CD1c-positive myeloid dendritic cell (primary cell): ENCODE results near the gene DLX1.
"Not testable (repeated sequence)": the region's sequence is repeated elsewhere in the genome, so short reads cannot be mapped to it uniquely, and the experiment has no call there.

Experiments used
- DNase-seq: peaks from one replicate; pipeline ENCODE4 v3.0.0-alpha.2; 2016; ENCODE audit errors: extremely low spot score

Gene DLX1

DNA sequence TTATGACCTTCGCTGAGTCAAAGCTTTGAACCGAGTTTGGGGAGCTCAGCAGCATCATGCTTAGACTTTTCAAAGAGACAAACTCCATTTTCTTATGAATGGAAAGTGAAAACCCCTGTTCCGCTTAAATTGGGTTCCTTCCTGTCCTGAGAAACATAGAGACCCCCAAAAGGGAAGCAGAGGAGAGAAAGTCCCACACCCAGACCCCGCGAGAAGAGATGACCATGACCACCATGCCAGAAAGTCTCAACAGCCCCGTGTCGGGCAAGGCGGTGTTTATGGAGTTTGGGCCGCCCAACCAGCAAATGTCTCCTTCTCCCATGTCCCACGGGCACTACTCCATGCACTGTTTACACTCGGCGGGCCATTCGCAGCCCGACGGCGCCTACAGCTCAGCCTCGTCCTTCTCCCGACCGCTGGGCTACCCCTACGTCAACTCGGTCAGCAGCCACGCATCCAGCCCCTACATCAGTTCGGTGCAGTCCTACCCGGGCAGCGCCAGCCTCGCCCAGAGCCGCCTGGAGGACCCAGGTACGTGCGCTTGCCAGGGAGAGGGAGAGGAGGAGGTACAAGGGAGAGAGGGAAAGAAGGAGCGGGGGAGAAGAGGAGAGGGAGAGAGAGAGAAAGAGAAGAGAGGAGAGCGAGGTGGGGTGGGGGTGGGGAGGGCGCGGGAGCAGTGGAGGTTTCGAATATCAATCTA lies at the start of gene DLX1:
DLX1 (plus strand) TSS at position 48 of the 700 bp plus-strand sequence; CDS start at position 219, 171 bp downstream.
- no peak for DNase-seq

DNA sequence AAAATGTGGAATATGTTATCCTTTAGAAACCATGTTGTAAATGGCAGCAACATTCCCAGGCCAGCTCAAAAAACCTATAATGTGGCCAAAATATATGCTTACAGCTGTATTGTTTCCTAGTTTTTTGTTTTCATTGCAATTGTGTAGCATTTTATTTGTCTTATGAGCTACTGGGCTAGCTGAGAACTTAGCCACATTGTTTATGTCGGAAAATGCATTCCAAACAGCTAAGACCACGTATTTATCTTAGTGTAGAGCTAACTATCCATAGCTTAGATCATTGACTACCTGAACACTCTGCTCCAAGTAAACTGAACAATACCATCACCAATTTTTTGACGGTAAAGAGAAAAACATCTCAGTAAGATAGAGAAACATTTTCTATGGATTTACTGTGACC lies 47.2 kb upstream of the DLX1 start:
- no peak for DNase-seq

DNA sequence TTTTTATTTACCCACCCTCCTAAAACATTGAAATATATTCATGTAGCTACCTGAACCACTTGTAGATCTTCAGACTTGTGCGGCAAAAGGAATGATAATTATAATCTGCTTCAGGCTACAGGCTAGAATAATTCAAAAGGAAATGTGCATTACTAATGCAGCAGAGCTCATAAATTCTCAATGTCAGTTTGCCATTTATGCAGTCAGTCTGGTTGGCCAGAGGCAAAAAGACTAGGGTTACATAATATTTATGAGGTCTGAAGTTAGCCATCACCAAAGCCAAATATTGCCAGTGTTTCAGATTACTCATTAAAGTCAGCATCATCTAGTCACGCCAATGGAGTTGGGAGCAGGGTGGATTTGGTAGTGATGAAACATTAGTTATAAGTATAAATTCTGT lies 46.7 kb upstream of the DLX1 start:
- DNase-seq = no peak

DNA sequence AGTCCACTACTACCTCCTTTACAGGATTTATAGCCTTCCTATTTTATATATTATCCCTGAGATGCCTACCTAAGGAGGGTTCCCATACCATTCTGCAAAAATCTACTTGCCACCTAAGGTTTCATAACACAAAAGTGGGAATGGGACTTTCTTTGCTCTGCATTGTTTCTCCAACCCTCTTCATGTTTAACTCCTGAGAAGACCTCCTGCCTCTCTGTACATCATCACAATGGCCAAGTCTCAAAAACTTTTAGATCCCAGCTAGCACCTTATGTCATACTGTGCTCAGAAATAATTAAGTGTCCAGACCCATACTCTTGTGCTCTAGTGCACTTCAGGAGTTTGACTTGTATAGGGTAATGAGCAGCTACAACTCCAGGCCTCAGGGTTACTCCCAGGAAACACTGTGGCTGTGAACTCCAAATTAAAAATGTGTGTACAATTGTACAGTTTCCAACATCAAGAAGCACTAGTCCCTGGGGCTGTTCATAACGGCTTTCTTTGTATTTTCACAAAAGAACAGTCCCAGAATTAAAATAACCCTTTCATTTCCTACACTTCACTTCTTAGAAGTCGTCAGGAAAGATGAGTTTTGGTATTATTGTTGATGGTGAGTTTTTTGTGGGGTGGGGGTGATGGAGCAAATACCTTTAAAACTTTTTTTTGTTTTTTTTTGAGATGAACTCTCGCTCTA lies 46.1 kb upstream of the DLX1 start:
- no peak for DNase-seq

DNA sequence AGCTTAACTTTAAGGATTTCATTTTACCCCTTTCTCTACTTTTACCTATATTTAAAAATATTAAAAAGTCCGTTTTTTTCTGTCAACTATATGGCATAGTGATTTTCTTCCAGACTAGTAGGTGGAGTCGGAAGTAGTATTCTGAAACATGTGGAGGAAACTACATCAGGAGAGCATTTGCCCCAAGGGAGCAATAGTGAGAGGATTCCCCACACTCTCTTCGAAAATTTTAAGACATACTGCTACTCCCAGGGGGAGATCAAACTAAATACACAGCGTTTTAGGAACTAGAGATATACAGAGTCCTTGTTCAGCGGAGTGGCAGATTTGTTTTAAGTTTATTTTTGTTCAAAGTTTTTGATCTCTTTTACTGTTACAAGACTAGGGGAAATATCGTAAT lies 45.0 kb upstream of the DLX1 start:
- DNase-seq = no peak

DNA sequence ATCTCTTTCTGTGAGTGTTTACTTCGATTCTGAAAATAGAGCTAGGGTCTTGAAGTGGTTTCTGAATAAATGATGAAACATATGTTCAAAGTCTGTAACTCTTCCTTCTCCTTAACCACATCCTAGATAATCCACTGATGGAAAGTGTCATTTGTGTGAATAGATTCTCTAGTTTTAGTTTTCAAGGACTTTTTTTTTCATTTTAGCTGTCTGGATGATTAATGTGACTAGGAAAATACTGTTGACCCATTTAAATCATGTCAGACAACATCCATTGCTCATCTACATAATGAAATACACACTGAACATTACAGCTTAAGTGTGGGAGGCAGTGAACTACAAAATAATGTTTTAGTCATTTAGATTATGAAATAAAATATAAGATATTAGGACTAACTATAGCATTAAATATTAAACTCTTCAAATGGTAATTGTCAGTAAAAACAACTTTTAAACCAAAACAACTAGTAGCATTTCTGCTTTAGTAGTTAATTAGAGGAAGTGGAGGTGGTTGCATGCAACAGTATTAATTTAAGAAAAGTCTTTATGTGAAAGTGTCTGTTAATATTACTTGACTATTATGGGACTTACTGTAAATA lies 39.1 kb upstream of the DLX1 start:
- peak; percentile 3 for DNase-seq

DNA sequence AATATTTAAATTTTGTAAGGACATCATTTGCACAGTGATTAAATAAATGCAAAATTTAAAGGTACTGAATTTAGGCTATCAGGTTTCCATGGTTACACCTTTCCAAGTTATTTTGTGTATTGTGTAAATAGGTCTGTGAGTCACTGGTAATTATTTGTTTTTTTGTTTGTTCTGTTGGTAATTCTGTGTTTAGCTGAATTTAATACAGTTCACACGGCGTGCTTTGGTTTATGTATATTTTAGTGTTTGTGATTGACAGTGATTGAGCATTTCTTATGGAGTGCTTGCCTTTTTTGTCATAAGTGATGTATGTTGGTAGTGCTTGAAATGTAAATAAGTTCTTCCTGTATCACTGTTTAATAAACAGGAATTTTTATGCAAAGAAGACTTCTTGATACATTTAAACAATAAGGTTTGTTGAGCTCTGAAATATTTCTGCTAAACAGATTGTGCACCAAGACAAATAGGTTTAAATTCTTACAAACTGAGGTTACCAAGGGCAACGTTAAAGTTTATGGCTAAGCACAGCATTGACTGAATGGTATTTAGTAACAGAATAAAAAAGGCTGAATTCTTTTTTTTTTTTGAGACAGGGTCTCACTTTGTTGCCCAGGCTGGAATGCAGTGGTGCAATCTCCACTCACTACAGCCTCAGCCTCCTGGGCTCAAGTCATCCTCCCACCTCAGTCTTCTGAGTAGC lies 38.3 kb upstream of the DLX1 start:
- DNase-seq = no peak

DNA sequence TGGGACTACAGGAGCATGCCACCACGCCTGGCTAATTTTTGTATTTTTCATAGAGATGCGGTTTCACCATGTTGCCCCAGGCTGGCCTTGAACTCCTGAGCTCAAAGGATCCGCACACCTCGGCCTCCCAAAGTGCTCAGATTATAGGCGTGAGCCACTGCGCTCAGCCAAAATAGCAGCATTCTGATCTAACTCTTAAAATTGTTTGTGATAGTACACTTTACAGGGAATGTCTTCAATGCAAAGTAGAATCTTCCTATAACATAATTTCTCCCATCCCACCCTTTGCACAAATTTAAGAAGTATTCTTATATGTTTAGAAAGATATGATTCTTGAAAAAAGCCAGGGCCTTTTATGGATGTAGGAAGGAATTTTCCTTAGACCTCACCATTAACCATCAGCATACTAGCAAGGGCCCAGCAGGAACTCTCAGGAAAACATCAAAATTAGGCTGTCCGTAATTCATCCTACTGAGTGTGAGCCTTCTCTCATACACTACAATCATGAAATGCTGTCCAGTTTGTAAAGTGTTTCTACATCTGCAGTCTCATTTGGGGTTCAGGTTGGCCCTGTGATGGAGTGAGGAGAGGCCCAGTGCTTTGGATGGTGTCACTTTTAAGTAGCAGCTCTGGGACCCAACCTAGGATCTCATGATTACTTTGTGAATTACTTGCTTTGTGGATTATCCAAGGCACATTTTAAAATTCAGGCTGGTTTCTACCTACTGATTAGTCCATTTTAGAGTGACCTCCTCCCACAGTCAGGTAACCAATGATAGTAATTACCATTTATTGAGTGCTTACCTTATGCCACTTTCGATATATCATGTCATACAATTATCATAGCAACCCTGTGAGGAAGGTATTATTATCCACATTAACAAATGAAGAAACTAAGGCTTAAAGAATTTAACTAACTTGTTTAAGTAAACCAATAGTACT lies 37.5 kb upstream of the DLX1 start:
- DNase-seq = no peak

DNA sequence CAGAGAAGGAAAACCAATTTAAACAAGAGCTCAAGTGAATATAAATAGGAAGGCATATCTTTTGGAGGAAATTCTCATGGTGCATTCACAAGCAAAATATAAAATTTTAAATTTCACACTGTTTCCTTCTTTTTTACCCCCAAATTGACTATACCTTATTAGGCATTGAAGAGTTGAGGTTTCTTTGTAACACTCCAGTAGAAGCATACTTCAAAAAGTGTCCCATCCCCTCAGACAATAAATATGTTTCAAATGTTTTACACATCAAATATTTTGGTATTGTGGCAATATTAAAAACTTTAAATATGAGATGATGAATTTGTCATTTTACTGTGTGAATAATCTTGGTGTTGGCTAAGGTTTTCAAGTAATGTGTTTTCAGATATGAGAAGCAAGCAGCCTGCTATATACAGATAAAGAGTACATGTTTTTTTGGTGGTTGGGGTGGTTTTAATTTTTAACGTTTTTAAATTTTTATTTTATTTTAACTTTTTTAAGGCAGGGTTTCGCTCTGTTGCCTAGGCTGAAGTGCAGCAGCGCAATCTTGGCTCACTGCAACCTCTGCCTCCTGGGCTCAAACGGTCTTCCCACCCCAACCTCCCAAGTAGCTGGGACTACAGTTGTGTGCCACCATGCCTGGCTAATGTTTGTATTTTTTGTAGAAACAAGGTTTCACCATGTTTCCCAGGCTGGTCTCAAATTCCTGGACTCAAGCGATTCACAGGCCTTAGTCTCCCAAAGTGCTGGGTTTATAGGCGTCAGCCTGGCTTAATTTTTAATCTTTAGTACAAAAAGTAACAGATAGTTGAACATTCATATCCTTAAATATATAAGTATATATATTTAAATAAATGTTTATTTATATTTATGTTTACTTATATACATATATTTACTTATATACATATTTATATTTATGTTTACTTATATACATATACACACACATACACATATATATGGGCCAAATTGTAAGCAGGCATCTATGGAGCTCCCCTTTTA lies 36.5 kb upstream of the DLX1 start:
- DNase-seq = no peak

DNA sequence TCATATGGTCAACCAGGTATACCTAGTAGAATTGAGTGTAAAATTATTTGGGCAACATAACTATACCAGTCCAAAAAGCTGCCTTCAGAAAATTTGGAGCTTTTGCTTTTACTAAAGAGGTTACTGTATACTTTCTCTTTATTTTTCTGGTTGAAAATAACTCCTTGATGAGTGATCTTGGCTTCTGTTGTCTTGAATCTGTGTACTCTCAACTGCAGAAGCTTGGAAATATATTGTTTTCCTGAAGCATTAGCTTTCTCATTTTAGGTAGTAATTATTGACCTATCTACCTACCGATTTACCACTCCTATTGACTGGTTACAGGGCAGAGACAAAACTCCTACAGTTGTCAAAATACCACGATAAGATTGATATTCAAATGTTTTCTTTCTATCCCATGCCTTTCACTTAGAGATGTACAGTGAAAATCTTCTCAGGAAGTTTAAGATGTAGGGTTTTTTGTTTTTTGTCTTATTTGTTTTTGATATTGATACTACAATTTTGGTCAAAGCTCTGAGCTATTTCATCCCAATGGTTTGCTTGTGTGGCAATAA lies 35.7 kb upstream of the DLX1 start:
- no peak for DNase-seq

DNA sequence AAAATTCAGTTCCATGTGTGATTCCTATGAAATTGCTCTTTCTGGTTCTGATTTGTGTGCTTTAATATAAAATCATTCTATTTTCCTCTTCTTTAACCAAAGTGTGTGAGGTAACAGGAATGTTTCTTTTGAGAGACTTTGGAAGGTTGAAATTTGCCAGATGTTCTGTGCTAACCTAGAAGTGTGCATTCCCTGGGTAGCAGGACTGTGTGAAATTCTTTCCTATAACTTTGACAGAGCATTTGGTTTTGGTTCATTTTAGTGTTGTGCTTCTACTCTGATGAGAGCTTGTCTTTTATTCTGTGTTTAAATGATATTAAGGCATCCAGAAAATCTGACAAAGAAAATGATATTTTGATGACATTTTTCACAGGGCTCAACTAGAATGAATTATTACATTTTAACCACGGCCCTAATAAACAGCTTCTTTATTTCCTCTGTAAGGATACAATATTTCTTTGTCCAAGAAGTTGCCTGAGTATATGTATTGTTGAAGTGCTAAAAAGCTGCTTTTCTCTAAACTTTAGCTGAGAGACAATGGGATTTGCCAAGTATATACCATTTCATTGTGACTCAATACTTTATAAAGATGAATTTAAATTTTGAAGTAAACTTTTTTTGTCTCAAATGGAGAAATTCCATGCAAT lies 34.7 kb upstream of the DLX1 start:
- DNase-seq = no peak

DNA sequence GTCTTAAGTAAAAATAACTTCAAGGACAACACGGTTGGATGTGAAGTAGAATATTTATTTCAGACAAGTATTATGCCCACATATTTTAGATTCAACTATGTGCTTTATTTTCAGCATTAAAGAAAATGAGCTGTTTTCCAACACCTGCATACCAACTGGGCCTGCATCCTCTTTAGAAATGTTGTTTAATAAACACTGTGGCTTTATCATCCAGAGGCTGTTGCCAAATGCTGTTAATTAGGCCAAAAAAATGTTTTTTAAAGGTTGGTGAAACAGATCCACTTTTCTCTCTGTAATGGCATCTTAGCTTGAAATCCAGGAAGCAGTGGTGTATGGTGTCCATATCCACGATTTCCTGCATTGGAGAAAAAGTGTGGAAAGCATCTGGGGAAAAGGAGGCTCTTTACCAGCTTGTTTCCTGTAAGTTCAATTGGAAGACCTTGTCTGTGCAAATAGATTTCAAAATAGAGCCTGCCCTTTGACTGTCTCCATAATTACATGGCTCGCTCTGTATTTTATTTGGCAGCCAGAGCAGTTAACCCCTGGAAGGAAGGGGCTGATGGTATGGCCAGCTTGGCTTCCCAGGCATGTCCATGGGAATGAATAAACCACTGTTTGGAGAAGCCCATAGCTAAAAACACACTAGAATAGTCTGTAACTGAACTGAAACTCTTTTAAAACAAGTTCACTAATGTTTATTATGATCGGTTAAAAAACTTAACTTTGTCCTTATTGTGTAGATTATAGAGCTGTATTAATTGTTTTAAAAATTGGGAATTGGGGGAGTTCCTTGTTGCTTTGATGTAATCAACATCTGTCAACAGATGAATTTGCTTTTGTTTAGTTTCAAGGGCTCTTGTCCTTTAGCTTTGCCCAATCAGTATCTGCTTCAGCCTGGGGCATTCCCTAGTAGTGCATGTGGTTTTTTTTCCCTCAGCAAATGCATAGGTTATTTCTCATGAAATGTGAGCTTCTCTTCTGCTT lies 33.0 kb upstream of the DLX1 start:
- no peak for DNase-seq

DNA sequence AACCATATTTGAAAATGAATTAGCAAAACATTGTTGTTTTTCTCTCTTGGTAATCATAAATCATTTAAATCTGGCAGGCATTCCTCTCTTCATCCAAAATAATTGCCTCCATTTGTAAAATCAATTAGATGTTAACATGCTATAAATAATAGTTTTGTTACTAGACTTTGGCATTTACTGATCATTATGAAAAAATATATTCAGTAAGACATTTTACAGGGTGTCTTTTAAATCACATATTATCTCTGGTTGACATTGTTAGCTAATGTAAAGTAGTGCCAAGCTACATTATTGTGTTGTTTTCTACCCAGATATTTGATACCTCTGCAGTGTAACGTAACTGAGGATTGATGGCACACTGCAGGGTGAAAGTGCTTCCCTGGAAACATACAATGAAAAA lies 31.8 kb upstream of the DLX1 start:
- no peak for DNase-seq

DNA sequence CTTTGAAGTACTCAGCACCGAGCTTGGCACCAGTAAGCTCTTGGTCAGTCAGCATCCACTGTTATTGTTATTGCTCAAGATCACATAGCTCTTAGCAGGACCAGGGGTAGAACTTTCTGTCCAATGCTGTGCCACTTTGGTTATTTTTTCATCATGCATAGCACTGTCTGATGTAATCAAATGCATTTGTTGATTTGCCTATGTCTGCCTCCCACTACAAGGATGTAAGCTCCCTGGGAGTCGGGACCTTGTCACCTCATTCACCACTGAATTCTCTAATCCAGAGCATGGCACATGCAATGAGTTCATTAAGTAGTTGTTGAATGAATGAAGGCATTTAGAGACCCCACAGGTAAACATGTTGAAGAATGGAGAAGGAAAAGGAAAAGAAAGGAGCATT lies 29.0 kb upstream of the DLX1 start:
- DNase-seq = no peak

DNA sequence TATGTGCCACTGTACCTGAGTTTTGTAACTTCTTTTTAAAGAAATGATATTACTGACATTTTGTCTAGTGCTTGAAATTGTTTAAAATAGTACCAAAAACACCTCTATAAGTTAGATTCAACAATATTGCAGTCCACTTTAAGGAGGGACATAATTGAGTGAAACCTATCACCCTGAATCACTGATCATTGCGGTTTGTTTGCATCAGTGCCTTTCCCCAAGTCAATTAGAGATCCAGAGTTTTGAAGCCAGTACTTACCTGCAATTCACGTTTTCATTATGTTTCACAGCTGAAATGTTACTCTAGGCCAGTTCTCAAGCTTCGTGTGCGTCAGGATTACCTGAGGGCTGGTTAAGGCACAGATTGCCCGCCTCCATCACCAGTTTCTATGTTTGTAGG lies 26.6 kb upstream of the DLX1 start:
- DNase-seq = no peak

DNA sequence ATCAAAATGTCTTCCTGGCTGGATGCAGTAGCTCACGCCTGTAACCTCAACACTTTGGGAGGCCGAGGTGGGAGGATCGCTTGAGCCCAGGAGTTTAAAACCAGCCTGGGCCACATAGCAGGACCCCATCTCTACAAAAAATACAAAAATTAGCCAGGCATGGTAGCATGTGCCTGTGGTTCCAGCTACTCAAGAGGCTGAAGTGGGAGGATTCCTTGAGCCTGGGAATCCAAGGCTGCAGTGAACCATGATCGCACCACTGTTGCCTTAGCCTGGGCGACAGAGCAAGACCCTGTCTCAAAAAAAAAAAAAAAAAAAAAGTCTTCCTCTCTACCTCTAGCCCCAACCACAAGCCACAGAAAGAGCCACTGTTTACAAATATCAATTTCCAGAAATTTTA lies 25.2 kb upstream of the DLX1 start:
- DNase-seq = not testable (repeated sequence)

DNA sequence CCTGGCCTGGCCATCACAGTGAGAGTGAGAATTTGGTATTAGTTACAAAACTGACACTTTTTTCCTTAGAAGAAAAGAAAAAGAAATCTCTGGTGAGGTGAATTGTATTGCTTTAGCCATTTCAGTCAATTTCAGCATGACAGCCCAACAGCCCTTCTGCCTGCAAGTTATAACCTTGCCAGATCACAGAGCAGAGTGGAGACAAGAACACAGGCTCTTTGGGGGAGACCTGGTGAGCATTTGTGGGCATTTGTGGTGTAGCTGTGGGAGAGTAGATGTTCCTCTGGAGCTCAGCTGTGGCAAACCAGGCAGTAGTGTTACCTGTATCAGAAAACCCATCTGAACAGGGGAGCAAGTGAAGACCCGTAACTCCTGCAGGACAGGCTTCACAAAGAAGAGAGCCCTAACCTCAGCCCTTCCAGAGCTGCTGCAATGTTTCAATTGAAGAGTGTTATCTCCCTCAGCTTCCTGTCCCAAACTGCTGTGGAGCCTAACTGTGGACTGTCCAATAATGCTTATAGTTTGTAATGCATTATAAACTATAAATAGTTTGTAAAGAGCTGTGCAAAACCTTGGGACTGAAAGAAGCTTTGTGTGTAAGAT lies 22.8 kb upstream of the DLX1 start:
- DNase-seq = no peak

DNA sequence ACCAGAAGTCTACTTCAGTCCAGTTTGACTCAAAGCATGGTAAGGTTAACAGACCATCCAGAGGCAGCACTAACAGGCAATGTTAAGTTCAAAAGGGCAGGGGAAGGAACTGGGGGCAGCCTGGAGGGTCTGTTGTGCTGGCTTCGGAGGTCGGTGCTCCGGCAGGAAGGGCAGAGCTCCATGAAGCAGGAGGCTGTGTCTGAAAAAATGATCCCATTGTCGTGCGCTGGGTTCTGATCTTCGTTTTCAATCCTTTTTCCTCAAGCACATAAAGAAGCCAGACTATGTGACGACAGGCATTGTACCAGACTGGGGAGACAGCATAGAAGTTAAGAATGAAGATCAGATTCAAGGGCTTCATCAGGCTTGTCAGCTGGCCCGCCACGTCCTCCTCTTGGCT lies 21.9 kb upstream of the DLX1 start:
- no peak for DNase-seq
